Spleen (tissue), 11 donors: ENCODE data around the gene GRN. TPM values are rescaled to one million over a fixed set of nuclear protein-coding genes. Genes with fewer than 3 reads are reported as not detected.
A peak's percentile ranks its signal among the peaks of the same experiment; 100 is the strongest.

Source experiments
- DNase-seq: peaks from one replicate; pipeline ENCODE4 v3.0.0-alpha.2; 2020
- H3K27ac ChIP-seq, 8 donors: fragments of 200-600 bp; sonication (generic) in 7 of 8; 1 replicate in 4 of 8; 2 replicates in 4 of 8; pipeline versions ENCODE4 v1.5.0 to v1.8.0; 2016 to 2021; ENCODE audit warnings: inconsistent platforms in 4 of 8, mild to moderate bottlenecking in 4 of 8, moderate library complexity in 1 of 8
- H3K27me3 ChIP-seq, 7 donors: fragments of 200-600 bp; sonication (generic) in 6 of 7; replicated peaks in 1 of 7; 1 replicate in 4 of 7; 2 replicates in 3 of 7; pipeline versions ENCODE4 v1.5.0 to v1.8.0; 2016 to 2021; ENCODE audit warnings: inconsistent platforms in 3 of 7, mild to moderate bottlenecking in 1 of 7
- H3K36me3 ChIP-seq, 6 donors: fragments of 200-600 bp; sonication (generic) in 5 of 6; 1 replicate in 4 of 6; 2 replicates in 2 of 6; pipeline versions ENCODE4 v1.5.0 to v1.8.0; 2016 to 2021; ENCODE audit warnings: inconsistent platforms in 2 of 6
- H3K4me1 ChIP-seq, 6 donors: fragments of 200-600 bp; sonication (generic) in 5 of 6; 1 replicate in 3 of 6; 2 replicates in 3 of 6; pipeline versions ENCODE4 v1.5.0 to v1.8.0; 2016 to 2021; ENCODE audit warnings: inconsistent platforms in 3 of 6
- H3K4me3 ChIP-seq, 8 donors: fragments of 200-600 bp; sonication (generic) in 7 of 8; 1 replicate in 4 of 8; 2 replicates in 4 of 8; pipeline versions ENCODE4 v1.5.0 to v1.8.0; 2016 to 2021; ENCODE audit warnings: inconsistent platforms in 4 of 8, mild to moderate bottlenecking in 4 of 8, moderate library complexity in 2 of 8
- H3K9me3 ChIP-seq, 8 donors: fragments of 200-600 bp; sonication (generic) in 7 of 8; 1 replicate in 4 of 8; 2 replicates in 4 of 8; pipeline versions ENCODE4 v1.5.0 to v1.8.0; 2016 to 2021; ENCODE audit warnings: inconsistent platforms in 4 of 8
- POLR2A ChIP-seq, 3 donors: fragments of 450-650 bp; IDR thresholded peaks; one replicate each; pipeline ENCODE4 v1.5.1; 2017; ENCODE audit warnings: antibody characterized with exemption in 3 of 3, mild to moderate bottlenecking in 1 of 3
- POLR2AphosphoS5 ChIP-seq, 3 donors: sonication (generic); formaldehyde crosslinking; IDR thresholded peaks; one replicate each; pipeline ENCODE4 v1.5.1; 2017; ENCODE audit warnings: antibody characterized with exemption in 3 of 3
- WGBS, 5 donors: extraction: QIAGEN DNeasy Blood & Tissue Kit in 3 of 5; methylation state at CpG; one replicate each; pipeline versions ENCODE4 v1.1.5 to v1.1.7; 2013 to 2018; 5-methylcytosine and 5-hydroxymethylcytosine counted together
- intact Hi-C: fragments of 100-400 bp; cut with DNase I; formaldehyde crosslinking; loops from one replicate; pipeline ENCODE4 v1.15.0; 2023; ENCODE audit warnings: low total_unique reads
- polyA plus RNA-seq, 3 donors: library from polyadenylated mRNA; stranded (reverse); fragments of 200-250 nt; gene quantifications; one replicate each; pipeline ENCODE4 v1.2.1, GENCODE V29; 2013
- total RNA-seq, 7 donors: library from RNA; depleted of rRNA in 3 of 7; stranded (reverse); fragments of >200 nt in 3 of 7; fragmentation: NEBNext Ultra II Directional in 4 of 7; extraction: Animal tissue kit (Norgen Biotek cat#: 25700) in 4 of 7; gene quantifications; one replicate each; pipeline versions ENCODE4 v1.1.0 to v1.2.1, GENCODE V29; 2016 to 2021
- TF ChIP-seq, protein P1 (sequence below), 11 experiments: fragments of 200-600 bp in 7 of 11; fragments of 450-650 bp in 4 of 11; sonication (generic) in 4 of 11; IDR thresholded peaks in 8 of 11; conservative IDR thresholded peaks in 3 of 11; 1 replicate in 7 of 11; 2 replicates in 4 of 11; pipeline versions ENCODE4 v1.4.0 to v1.8.0; 2016 to 2021; ENCODE audit warnings: antibody characterized with exemption in 11 of 11, inconsistent platforms in 4 of 11, mild to moderate bottlenecking in 1 of 11
- donor health status: healthy with polysubstance abuse.
- donor health status: DM: no; HTN: no; CAD: no; lungs with moderate emphysema.
- donor health status: DM: no; HTN: no; CAD: no.
- donor health status: Bipolar disorder and iron deficiency.
- donor health status: healthy.
- donor health status: DM: no; HTN: no; CAD: no.
- donor health status: DM: yes; HTN: yes; CAD: no.

The GRN gene
- total and polyA plus RNA-seq, 10 donors: 135 to 896 (median 512) TPM

DNA sequence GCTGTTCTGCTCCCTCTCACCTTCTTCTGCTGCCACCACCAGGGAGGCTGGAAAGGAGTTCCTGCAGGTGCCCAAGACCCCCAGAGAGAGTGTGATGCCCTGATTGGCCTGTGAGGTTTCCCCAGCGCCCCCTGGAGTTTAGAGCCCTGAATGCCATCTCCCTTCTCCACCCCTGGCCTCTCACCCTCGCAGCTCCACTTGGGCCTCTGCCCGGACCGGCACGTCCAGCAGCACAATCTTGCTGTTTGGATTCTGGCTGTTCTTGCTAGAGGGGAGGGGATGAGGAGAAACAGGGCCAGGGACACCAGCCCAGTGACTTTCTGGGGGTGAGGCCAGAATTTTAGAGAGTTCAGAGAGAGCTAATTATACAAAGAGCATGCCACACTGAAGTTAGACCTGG is 31.0 kb downstream of the GRN start:
- no peak overlapping the region for H3K27ac ChIP-seq
- peaks cover 0 to 16% (median 6%) of the 10 kb centered on the region in 6 donors for H3K4me1 ChIP-seq
- TF ChIP-seq, protein P1, sequence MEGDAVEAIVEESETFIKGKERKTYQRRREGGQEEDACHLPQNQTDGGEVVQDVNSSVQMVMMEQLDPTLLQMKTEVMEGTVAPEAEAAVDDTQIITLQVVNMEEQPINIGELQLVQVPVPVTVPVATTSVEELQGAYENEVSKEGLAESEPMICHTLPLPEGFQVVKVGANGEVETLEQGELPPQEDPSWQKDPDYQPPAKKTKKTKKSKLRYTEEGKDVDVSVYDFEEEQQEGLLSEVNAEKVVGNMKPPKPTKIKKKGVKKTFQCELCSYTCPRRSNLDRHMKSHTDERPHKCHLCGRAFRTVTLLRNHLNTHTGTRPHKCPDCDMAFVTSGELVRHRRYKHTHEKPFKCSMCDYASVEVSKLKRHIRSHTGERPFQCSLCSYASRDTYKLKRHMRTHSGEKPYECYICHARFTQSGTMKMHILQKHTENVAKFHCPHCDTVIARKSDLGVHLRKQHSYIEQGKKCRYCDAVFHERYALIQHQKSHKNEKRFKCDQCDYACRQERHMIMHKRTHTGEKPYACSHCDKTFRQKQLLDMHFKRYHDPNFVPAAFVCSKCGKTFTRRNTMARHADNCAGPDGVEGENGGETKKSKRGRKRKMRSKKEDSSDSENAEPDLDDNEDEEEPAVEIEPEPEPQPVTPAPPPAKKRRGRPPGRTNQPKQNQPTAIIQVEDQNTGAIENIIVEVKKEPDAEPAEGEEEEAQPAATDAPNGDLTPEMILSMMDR (IDR thresholded peaks at IDR 0.05 in 8 of 11, conservative IDR thresholded peaks at IDR 0.05 in 3 of 11): peak in 5 of 11 experiments; percentile 13 to 42 (median 37)
- TF ChIP-seq POLR2AphosphoS5 (IDR thresholded peaks at IDR 0.05) (no peak), POLR2A (IDR thresholded peaks at IDR 0.05) (no peak)
- no peaks in the 10 kb centered on the region for H3K9me3 ChIP-seq
- intact Hi-C loops: no loop called here
- H3K27me3 ChIP-seq: peaks cover 0 to 77% (median 5%) of the 10 kb centered on the region in 7 donors
- no peak for DNase-seq
- WGBS, 5 donors: 30 to 62% (median 48%) methylated on average over 5 of the region's 5 CpGs
- H3K4me3 ChIP-seq: no peak overlapping the region
- H3K36me3 ChIP-seq: no peaks in the 10 kb centered on the region

DNA sequence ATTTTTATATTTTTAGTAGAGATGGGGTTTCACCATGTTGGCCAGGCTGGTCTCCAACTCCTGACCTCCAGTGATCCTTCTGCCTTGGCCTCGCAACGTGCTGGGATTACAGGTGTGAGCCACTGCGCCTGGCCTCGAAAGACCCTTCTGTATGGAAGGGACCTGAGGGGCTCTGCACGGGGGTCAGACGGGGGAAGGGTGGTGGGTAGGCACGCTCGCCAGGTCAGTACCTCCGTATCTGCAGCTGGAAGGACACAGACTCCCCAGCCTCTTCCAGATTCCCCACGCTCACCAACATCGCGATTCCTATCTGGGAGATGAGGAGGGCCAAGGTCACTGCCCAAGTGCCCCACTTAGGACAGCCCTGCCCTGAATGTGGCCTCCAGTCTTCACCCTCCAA is 31.7 kb downstream of the GRN start:
- Histone ChIP-seq H3K9me3 (no peaks in the 10 kb centered on the region), H3K4me1 (peaks cover 0 to 16% (median 6%) of the 10 kb centered on the region in 6 donors), H3K4me3 (no peak overlapping the region), H3K36me3 (no peaks in the 10 kb centered on the region), H3K27me3 (peaks cover 0 to 75% (median 5%) of the 10 kb centered on the region in 7 donors), H3K27ac (no peak overlapping the region)
- TF ChIP-seq POLR2AphosphoS5 (IDR thresholded peaks at IDR 0.05): no peak
- DNase-seq: no peak
- intact Hi-C loops: no loop called here
- WGBS, 5 donors: 81 to 88% (median 86%) methylated on average over 12 of the region's 12 CpGs

DNA sequence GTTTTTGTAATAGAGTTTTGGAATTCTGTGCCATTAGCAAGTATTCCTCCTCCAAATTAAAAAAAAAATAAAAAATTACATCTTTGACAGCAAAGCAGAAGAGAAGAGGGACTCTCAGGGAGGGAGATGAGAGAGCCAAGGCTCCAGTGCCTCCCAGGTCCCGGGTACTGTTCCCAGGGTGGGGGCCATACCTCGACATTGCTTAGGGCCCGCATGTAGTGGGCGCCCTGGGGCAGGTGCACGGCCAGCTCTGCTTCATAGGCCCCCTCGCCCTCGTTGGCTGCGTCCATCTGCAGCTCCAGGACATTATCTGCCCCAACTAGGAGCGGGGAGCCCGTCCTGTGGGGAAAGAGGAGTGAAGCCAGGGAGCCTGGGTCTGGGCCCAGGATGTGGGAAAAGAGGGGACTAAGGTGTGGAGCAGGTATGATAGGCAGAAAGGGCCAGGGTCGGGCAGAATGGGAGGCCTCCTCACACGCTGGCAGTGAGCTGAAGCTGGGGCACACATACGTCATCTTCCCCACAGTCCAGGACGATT is 33.1 kb downstream of the GRN start:
- no peaks in the 10 kb centered on the region for H3K9me3 ChIP-seq
- H3K27me3 ChIP-seq: peaks cover 0 to 69% (median 5%) of the 10 kb centered on the region in 7 donors
- H3K27ac ChIP-seq: no peak overlapping the region
- H3K36me3 ChIP-seq: no peaks in the 10 kb centered on the region
- no peak overlapping the region for H3K4me3 ChIP-seq
- no peak for TF ChIP-seq POLR2A (IDR thresholded peaks at IDR 0.05)
- TF ChIP-seq POLR2AphosphoS5 (IDR thresholded peaks at IDR 0.05): no peak
- TF ChIP-seq, protein P1 (IDR thresholded peaks at IDR 0.05 in 8 of 11, conservative IDR thresholded peaks at IDR 0.05 in 3 of 11): no peak
- peaks cover 0 to 16% (median 6%) of the 10 kb centered on the region in 6 donors for H3K4me1 ChIP-seq
- no peak for DNase-seq
- intact Hi-C loops: no loop called here
- 85 to 92% (median 88%) methylated on average over 14 of the region's 14 CpGs for WGBS, 5 donors

DNA sequence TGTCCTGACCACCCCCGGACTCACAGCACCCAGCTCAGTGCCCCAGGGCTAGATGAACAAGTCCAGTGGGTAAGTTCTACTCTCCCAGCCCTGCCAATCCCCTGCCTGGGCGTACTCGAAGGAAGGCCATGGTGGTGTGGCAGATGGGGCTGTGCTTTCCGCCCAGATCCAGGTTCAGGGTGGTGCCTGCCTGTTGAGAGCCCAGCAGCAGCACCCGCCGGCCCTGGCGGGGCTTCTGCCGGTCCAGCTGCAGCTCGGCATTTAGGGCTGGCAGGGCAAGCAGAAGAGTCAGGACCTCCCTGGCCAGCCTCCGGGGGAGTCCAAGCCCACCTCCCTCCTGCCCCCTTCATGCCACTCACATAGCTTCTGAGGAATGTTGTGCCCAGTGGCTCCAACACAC is 34.8 kb downstream of the GRN start:
- no peak for TF ChIP-seq POLR2AphosphoS5 (IDR thresholded peaks at IDR 0.05)
- TF ChIP-seq, protein P1 (IDR thresholded peaks at IDR 0.05 in 8 of 11, conservative IDR thresholded peaks at IDR 0.05 in 3 of 11): no peak
- TF ChIP-seq POLR2A (IDR thresholded peaks at IDR 0.05): no peak
- Histone ChIP-seq H3K9me3 (no peaks in the 10 kb centered on the region), H3K36me3 (no peaks in the 10 kb centered on the region), H3K27me3 (peaks cover 0 to 69% (median 10%) of the 10 kb centered on the region in 7 donors), H3K27ac (no peak overlapping the region), H3K4me3 (no peak overlapping the region), H3K4me1 (peaks cover 3 to 17% (median 10%) of the 10 kb centered on the region in 6 donors)
- intact Hi-C loops: no loop called here
- no peak for DNase-seq
- WGBS, 5 donors: 81 to 98% (median 90%) methylated on average over 7 to 10 of the region's 10 CpGs
